ENCODE measurements around the gene GSE1. TPM values are rescaled to one million over a fixed set of nuclear protein-coding genes. Genes with fewer than 3 reads are reported as not detected.

Gene GSE1
- total and polyA plus RNA-seq, 5 donors from 2014 or later = 0.38 to 17.1 (median 0.55) TPM

- Mint-ChIP-seq H3K27ac (peak overlapping the region in 1 of 3 donors; percentile 71), H3K4me1 (peaks cover 0 to 13% (median 3%) of the 10 kb centered on the region in 4 donors), H3K27me3 (no peaks in the 10 kb centered on the region), H3K4me3 (no peak overlapping the region), H3K9me3 (peaks cover 0 to under 1% (median 0%) of the 10 kb centered on the region in 7 donors), H3K36me3 (peaks cover 14% of the 10 kb centered on the region)
- no peak for ATAC-seq (ENCODE audit: low read depth in 2 of 2)
- Histone ChIP-seq H3K9me3 (ENCODE audit: control insufficient read depth in 2 of 2, low read length in 2 of 2) (no peaks in the 10 kb centered on the region), H3K27ac (ENCODE audit: insufficient read depth, low read length, poor library complexity, severe bottlenecking) (no peak overlapping the region), H3K36me3 (ENCODE audit: control insufficient read depth, insufficient read depth, low read length) (no peaks in the 10 kb centered on the region), H3K27me3 (ENCODE audit: control insufficient read depth, insufficient read depth, low read length) (no peaks in the 10 kb centered on the region), H3K4me1 (ENCODE audit: control insufficient read depth, insufficient read depth, low read length, poor library complexity, severe bottlenecking) (no peaks in the 10 kb centered on the region), H3K4me3 (ENCODE audit: low read depth, low read length) (no peak overlapping the region)
- no peak for DNase-seq
These were observed 111.2 kb downstream of the GSE1 start for GRCh38 chr16:85724126-85724879.

- no peaks in the 10 kb centered on the region for H3K27me3 Mint-ChIP-seq
- H3K36me3 Mint-ChIP-seq = peaks cover 14% of the 10 kb centered on the region
- H3K4me1 ChIP-seq (ENCODE audit: control insufficient read depth, insufficient read depth, low read length, poor library complexity, severe bottlenecking) = no peaks in the 10 kb centered on the region
- H3K4me1 Mint-ChIP-seq = peaks cover 0 to 15% (median 5%) of the 10 kb centered on the region in 4 donors
- ATAC-seq (ENCODE audit: low read depth in 2 of 2) (no peak), DNase-seq (no peak)
- H3K27ac Mint-ChIP-seq = no peak overlapping the region
- no peak overlapping the region for H3K4me3 ChIP-seq (ENCODE audit: low read depth, low read length)
- no peak overlapping the region for H3K27ac ChIP-seq (ENCODE audit: insufficient read depth, low read length, poor library complexity, severe bottlenecking)
- no peaks in the 10 kb centered on the region for H3K9me3 Mint-ChIP-seq
- H3K4me3 Mint-ChIP-seq = no peak overlapping the region
- H3K27me3 ChIP-seq (ENCODE audit: control insufficient read depth, insufficient read depth, low read length) = no peaks in the 10 kb centered on the region
- no peaks in the 10 kb centered on the region for H3K36me3 ChIP-seq (ENCODE audit: control insufficient read depth, insufficient read depth, low read length)
- no peaks in the 10 kb centered on the region for H3K9me3 ChIP-seq (ENCODE audit: control insufficient read depth in 2 of 2, low read length in 2 of 2)
These were observed 111.8 kb downstream of the GSE1 start for GRCh38 chr16:85724936-85725335.

Other genes starting within 250 kb of the GSE1 start
- gene GINS2, start 75.6 kb downstream of the GSE1 start, total RNA-seq = 2.9 TPM
- gene GINS2, start 75.6 kb downstream of the GSE1 start, polyA plus RNA-seq = 1 to 10 TPM; 3.4 to 5.1 (median 4.3) TPM
- 5.5 TPM for gene C16orf74, start 137.8 kb downstream of the GSE1 start, total RNA-seq
- 10 to 100 TPM; 23.9 to 41.6 (median 28.4) TPM for gene C16orf74, start 137.8 kb downstream of the GSE1 start, polyA plus RNA-seq
- gene EMC8, start 186.2 kb downstream of the GSE1 start, total RNA-seq = 36.9 TPM
- 10 to 100 TPM; 23.7 to 33.3 (median 26.5) TPM for gene EMC8, start 186.2 kb downstream of the GSE1 start, polyA plus RNA-seq
- 476 TPM for gene COX4I1, start 186.4 kb downstream of the GSE1 start, total RNA-seq
- 1,000 to 10,000 TPM; 1,107 to 1,194 (median 1,127) TPM for gene COX4I1, start 186.4 kb downstream of the GSE1 start, polyA plus RNA-seq

All from CD4-positive, CD25-positive, alpha-beta regulatory T cell (primary cell).